ENCODE data around the gene MRPL36.

MRPL36 gene

DNA sequence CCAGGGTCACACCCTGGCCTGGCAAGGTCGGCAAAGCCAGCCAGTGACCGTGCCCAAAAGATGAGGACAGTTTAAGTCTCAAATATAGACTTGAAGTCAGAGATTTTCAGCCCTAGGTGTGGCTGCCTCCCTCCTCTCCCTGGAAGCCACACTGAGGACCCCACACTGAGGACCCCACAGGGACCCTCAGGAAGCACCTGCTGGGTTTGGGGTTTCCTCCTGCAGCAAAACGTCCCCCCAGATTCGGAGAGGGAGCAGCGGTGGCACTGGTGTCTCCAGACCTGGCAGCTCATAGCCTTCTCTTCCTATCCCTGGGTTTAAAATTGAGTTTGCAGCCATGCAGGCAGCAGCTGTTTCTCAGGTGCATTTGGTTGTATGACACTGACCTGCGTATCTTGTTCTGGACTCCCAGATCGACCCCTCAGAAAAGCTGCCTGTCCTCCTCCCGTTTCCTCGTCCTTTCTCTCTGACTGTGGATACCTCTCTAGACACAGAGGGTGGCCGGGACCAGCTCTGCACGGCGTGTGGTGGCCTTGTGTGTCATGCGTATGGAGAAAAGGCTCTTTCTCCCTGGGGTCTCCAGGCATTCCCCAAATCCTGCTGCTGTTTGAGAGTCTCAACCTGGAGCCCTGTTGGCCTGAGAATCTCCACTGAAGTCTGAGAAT is 36.6 kb downstream of the MRPL36 start:
- DNase-seq, result no peak

DNA sequence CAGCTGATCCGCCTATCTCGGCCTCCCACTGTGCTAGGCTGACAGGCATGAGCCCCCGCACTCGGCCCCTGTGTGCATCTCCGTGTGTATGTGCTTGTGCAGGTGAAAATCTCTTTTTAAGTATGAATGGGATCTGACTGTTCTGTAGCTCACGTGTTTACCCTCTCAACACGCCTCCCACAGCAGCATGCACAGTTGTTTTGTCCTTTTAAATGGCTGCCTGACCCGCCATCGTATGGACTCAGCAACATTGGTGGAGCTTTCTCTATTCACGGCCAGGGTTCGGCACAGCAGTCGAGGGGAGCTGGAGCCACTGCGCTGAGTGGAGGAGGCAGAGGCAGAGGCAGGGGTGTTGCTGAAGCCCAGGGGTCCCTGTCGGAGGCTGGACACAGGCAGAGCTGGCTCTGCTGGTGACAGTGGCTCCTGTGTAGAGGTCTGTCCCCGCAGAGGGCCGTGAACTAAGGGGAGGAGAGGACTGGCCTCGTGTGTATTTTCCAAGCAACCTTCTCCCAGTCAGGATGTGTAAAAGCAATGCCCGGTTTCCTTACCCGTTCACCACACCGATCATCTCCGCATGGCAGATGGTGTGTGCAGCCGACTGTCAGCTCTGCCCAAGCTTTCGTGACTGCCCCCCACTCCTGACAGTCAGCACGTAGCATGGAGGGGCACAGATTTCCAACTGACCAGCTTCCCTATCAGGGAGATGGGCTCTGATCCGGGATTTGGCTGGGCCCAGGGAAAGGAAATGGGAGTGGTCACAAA is 37.3 kb downstream of the MRPL36 start:
- no peak for DNase-seq

DNA sequence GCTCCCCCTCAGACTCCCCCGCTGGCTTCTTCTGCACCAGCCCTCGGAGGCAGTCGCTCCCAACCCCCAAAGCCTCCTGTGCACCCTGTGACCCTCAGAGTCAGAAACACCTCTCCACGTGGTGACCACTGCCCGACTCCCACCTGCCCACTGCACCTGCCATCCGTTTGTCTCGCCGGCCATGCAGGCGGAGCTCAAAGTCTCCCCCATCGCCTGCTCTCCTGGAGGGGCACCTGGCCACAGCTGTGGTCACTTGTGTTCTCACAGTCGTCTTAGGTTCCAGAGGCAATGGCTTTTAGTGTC is 38.2 kb downstream of the MRPL36 start:
- DNase-seq, result no peak

DNA sequence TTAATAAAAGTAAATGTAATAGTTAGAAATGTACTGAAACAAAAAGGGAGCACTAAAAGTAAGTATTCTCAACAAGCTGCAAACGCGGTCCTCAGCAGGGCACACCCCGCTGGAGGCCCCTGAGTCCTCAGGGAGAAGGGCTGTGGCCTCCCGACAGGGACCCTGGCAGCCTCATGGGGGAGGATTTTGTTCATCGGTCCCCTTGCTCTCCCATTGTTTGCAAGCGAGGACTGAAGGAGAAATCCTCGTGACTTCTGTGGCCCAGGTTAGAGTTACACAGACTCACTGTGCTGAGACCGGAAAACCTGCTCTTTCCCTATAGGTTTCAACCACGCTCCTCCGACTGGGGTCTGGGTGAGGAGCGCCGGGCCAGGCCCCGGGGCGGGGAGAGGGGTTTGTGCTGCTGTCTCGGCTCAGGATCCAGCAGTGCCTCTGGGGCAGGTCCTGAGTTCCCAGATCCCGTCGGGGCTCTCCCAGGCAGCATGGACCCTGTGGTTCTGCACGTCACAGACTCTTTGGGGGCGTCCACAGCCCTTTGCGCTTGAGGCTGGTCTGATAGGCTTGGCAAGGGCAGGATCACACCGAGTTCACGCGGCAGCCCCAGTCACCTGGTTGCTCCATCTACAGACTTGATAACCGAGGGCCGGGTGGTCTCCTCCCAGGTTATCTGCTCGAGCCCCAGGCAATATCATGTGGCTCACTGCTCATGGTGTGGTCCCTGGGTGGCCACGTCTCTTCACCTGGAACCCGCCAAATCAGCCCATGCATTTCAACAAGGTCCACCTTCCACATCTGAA is 38.8 kb downstream of the MRPL36 start:
- DNase-seq, result no peak

DNA sequence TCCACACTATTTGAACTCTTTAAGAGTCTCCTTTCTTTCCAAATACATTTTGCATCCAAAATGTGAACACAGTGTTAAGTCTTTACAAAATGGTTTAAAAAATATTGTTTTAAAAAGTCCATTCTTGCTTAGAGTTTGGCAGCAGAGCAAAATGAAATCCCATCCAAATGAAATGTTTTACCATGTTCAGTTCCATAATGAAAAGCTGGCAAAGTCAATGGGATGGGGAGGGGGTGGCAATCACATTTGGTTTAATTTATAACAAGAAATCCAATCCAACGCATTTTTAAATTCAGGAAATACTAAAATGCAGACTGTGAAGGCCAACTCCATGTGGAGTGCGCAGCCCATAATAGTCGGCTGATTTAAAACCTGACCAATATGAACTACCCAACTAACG is 39.4 kb downstream of the MRPL36 start:
- no peak for DNase-seq

DNA sequence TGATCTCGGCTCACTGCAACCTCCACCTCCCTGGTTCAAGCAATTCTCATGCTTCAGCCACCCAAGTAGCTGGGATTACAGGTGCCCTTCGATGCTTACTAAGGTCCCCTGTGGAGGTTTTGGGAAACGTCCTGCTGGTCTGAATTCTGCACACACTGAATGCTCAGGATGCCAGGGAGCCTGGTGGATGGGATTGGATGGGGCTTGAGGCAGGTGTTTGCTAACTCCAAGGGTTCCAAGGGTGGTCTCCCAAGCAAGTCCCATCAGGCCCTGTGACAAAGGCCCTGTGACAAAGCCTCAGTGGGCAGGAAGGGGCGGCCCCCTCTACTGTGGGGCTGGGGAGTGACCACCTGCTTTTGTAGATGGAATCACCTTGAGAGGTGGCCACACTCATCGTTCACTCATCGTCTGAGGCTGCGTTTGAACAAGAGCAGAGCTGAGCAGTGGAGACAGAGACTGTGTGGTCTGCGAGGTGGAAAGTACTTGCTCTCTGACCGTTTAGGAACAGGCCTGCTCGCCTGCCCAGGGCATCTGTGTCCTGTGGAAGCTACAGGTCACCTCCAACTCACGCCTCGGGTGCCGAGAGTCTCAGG is 40.2 kb downstream of the MRPL36 start:
- no peak for DNase-seq

DNA sequence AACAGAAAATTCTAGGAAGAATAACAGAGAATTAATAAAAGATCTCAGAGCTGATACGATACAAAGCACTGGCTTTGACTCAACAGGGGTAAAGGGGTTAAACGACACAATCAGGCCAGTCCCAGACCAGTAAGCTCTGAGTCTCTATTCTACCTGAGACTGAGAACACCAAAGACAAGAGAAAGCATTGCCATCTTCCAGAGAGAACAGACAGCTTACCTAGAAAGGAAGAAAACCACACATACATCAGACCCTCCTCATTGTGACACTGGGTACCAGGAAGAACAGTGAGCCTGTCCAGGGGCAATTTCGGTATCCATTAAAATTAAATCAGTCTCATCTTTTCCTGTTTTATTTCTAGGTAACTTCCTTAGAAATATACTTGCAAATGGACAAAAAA is 41.1 kb downstream of the MRPL36 start:
- DNase-seq, result no peak

DNA sequence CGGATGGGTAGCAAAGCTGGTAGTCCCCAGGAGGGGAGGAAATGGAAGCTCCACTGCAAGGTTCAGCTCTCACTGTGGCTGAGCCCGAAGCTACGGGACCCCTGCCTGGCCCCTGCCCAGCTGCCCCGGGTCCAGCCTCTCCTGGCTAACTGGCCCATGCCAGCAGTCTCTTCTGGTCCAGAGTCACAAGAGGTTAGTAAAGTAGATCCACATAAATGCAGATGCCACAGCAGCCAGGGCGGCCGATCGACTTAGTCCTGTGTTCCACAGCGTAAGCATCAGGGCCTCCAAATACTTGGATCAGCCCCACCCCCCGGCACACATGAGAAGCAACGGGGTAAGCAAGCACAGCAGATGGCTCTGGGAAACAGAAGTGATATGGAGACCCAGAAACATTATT is 42.1 kb downstream of the MRPL36 start:
- DNase-seq, result no peak

DNA sequence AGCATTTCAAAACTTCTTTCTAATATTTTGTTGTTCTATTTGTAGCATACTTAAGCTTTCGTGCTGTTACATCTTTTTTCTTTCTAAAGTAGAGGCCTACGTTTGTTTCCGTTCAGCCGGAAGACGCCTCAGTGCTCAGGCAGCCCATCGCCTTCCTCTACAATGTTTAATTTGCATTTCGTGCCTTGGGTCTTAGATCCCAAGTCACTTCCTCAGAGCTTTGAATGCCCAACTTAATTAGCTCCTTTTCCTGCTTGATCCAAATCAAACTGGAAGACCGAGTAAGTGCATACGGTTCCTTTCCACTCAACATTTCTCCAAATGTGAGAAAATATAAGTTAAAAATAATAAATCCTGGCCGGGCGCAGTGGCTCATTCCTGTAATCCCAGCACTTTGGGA is 43.2 kb downstream of the MRPL36 start:
- no peak for DNase-seq

DNA sequence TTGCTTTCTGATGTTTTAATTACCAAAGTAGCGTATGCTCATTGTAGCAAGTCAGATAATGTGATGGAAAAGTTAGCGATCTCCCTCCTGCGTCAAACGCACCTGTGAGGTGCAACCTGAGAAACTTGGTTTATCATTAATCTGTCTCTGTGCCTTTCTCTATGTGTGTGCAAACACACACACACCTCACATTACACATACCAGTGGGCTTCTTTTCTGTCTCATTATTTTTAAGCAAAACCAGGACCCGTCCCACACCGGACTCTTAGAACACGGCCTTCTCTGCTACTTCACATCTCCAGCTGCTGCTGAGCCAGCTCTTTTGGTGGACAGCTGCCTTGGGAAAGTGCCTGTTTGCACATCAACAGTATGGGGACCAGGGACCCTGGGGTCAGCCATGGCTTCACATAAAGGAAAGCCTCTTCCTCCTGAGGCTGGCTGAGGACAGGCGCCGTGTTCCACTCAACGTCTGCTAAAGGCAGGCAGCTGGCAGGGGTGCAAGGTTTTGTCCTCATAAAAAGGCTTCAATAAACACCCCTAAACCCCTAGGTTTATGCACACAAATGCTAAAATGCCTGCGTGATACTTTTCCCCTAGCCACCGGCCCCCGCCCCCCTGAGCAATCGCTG is 44.2 kb downstream of the MRPL36 start:
- no peak for DNase-seq

DNA sequence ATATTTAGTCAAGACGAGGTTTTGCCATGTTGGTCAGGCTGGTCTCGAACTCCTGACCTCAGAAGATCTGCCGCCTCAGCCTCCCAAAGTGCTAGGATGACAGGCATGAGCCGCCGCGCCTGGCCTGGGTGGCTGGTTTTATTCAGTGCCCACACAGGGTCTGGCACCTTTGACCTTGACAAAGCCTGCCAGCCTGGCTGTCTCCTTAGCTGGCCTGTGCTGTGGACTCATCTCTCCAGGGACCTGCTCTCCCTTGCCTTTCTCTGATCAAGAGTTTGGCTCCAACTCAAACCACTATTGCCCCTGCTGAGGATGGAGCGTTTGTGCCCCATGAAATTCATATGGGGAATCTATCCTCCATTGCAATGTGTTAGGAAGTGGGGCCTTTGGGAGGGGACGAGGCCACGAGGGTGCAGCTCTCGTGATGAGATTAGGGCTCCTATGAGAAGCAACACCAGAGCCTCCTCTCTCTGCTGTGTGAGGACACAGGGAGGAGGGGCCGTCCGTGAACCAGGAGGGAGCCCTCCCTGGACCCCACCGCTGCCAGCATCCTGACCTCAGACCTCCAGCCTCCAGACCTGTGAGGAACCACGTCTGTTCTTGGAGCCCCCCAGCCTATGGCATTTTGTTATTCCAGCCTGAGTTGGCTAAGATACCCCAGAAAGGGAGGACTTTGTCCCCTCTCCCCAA is 45.0 kb downstream of the MRPL36 start:
- DNase-seq, result no peak

DNA sequence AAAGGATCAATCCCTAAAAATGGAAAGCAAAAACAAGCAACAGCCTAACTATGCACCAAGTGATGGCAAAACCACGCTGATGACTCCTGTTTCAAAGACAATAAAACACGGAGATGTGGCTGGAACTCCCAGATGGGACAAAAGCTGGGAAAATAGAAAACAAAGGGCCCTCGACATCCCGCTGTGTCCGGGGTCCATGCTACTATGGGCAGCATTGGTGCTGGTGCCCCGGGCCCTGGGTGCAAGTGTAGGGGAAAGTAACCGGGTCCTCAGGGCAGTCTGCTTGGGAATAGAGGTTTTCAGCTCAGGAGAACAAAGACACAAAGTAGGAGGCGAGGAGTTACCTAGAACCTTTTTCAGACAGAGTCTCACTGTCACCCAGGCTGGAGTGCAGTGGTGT is 46.1 kb downstream of the MRPL36 start:
- no peak for DNase-seq

DNA sequence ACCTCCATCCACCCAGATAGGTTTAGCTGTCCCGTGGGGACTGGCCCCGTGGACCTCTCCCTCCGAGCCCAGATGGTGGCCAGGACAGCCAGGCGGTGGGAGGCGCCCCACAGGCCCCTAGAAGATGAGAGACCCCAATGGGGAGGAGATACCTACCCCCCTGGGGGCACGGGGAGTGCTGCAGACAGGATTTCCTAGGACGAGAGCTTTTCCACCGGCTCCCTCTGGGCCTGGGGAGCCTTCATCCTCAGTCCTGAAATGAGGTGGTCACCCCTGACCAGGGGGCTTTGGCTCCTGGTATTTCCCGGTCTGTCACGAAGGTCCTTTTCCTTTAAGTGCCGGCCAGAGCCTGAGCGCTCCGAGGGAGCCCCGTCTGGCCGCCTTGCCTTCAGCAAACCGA is 46.8 kb downstream of the MRPL36 start:
- no peak for DNase-seq

DNA sequence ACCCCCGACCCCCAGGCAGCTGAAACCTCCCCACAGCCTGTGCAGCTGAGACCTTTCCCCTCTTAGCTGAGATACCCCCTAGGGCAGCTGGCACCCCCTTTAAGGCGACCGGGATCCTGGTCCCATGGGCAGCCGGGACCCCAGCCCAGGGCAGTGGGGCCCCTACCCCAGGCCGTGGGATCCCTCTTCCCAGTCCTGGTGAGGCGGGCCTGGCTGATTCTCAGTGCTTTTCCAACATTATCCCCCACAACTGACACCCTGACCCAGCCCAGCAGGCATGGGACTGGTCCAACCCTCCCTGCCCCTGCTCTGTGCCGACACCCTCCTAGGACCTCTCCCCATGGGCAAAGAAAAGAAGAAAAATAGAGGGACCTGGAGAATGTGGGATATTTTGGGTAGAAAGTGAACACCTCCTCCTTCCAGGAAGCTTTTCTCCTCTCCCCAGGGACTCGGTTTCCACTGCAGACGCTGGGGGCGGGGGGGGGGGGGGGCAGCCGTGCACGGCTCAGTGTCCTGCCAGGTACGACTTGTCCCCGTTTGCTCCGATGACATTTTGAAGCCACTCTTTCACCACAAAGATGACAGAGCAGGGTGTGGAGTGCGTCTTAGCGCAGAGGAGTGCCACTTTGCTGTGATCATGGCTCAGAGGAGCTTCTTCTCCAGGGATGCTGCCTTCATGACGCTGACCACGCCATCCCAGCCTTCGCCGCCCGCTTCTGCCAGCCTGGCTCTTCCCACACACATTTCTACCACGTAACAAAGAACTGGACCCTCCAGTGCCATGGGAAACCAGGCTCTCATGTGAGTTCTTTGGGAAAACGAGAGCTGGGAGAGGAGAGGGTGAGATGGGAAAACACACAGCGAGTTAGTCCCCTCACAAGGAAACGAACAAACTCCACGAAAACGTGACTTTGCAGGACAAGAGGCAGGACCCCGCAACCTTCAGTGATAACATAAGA is 47.5 kb downstream of the MRPL36 start:
- DNase-seq, result no peak

DNA sequence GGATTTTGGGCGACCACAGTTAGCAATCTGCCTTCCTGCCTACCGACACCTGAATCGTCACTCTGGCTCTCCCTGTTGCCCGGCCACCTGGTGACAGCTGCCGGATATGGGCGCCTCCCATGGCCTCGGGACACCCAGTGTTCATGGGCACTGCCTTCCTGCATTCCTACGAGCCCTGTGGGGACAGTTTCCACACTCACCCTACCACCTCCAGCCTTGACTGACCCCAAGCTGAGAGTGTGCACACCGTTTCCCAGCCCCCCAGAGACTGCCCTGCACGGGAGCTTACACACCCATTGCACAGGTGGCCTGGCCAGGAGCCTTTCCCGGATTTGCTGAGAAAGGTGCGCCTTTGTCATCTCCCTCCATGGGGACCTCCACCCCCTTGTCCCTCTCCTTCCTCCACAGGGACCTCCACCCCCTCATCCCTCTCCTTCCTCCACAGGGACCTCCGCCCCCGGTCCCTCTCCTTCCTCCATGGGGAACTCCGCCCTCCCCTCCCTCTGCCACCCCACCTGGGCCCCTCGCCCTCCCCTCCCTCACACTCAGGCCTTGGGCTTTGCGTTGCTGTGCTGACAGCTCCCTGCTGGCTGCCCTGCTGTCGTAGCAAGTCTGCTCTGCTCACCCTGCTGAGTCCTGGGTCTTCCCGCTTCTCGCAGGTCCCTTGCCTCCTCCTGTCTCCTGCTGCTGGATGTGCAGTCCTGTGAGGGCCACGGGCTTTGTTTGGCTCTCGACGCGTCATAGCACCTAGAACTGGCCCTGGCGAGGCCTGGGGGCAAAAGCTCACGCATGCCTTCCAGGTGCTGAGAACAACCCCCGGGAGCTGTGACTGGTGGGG is 48.4 kb downstream of the MRPL36 start:
- DNase-seq, result no peak

DNA sequence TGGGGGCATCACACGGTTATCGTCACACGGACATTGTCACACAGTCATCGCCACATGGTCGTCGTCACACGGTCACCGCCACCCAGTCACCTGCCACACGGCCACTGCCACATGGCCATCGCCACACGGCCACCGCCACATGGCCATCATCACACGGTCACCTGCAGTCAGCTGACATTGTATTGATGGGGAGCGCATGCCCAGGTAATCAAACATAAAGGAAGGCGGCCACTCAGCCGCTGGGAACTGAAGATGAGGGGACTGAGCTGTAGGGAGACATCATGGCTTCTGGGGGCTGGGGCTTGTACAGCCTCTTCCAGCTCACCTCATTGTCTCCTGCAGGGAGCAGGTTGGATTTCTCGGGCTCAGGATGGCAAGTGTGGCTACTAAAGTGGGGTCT is 49.2 kb downstream of the MRPL36 start:
- no peak for DNase-seq

DNA sequence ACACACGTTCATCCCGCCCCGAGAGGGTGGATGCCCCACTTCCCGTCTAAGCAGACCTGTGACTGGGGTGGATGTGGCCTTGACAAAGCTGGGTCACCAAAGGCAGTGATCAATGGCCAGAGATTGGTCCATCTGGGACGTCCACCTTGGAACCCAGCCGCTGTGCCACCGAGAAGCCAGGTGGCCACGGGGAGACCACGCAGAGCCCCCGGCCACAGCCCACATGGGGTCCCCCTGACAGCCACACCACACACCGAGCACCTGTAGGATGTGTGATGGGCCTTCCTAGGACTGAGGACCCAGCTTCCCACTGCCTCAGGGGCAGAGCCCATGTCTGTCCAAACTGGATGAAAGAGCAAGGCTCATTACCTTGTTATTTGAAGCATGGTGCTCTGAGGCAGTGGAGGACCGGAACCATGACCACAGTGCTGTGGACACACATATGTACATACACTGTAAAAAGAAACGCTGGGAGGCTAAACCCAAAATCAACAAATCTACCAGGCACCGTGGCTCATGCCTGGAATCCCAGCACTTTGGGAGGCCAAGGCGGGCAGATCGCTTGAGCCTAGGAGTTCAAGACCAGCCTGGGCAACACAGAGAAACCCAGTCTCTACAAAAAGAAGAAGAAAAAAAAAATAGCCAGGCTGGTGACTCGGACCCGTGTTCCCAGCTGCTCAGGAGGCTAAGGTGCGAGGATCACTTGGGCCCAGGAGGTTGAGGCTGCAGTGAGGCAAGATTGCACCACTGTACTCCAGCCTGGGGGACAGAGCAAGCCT is 50.1 kb downstream of the MRPL36 start:
- DNase-seq, result no peak

DNA sequence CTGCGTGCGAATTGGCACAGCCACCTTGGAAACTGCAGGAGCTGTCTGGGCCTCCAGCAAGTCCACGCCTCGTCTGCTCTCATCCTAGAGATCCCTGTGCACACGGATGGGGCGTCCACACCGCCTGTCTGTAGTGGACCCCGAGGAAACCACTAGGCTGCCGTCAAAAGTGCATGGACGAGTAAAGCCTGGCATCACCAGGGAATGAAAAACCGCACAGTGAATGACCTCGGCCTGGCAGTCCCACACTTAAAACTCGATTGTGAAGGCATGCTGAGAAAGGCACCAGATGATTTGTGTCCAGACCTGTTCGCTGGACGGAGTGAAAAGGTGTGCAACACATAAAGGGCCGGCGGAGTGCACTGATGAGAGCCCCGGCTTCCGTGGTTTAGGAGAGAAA is 50.8 kb downstream of the MRPL36 start:
- DNase-seq, result no peak

Measured in fibroblast of upper back skin (primary cell).